ENCODE results near the gene SLC32A1. TPM values are rescaled to one million over a fixed set of nuclear protein-coding genes. Genes with fewer than 3 reads are reported as not detected.

The SLC32A1 gene
- total RNA-seq, 1 experiment from 2014 or later, result not detected

- H3K9me3 Mint-ChIP-seq (ENCODE audit: low read depth, unreplicated experiment), result no peaks in the 10 kb centered on the region
- BruUV-seq (replicated peaks), result no TSS peak
- H3K4me1 Mint-ChIP-seq (ENCODE audit: low read depth, unreplicated experiment), result no peaks in the 10 kb centered on the region
- TF ChIP-seq, protein P1, sequence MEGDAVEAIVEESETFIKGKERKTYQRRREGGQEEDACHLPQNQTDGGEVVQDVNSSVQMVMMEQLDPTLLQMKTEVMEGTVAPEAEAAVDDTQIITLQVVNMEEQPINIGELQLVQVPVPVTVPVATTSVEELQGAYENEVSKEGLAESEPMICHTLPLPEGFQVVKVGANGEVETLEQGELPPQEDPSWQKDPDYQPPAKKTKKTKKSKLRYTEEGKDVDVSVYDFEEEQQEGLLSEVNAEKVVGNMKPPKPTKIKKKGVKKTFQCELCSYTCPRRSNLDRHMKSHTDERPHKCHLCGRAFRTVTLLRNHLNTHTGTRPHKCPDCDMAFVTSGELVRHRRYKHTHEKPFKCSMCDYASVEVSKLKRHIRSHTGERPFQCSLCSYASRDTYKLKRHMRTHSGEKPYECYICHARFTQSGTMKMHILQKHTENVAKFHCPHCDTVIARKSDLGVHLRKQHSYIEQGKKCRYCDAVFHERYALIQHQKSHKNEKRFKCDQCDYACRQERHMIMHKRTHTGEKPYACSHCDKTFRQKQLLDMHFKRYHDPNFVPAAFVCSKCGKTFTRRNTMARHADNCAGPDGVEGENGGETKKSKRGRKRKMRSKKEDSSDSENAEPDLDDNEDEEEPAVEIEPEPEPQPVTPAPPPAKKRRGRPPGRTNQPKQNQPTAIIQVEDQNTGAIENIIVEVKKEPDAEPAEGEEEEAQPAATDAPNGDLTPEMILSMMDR (IDR thresholded peaks at IDR 0.05; ENCODE audit: unreplicated experiment), result no peak
- CTCF ChIA-PET, result no interaction called here
- H3K4me3 Mint-ChIP-seq (ENCODE audit: low read depth, unreplicated experiment), result no peak overlapping the region
- peaks cover 100% of the 10 kb centered on the region for H3K27me3 Mint-ChIP-seq (ENCODE audit: unreplicated experiment)
- H3K36me3 Mint-ChIP-seq (ENCODE audit: insufficient read depth, unreplicated experiment), result no peaks in the 10 kb centered on the region
- no peak for DNase-seq
- no peak overlapping the region for H3K27ac Mint-ChIP-seq (ENCODE audit: unreplicated experiment)
- intact Hi-C loops (cut with micrococcal nuclease; ENCODE audit: unreplicated experiment), result no loop called here
These were observed 1.6 kb upstream of the SLC32A1 start for GRCh38 chr20:38722683-38723016.

DNA sequence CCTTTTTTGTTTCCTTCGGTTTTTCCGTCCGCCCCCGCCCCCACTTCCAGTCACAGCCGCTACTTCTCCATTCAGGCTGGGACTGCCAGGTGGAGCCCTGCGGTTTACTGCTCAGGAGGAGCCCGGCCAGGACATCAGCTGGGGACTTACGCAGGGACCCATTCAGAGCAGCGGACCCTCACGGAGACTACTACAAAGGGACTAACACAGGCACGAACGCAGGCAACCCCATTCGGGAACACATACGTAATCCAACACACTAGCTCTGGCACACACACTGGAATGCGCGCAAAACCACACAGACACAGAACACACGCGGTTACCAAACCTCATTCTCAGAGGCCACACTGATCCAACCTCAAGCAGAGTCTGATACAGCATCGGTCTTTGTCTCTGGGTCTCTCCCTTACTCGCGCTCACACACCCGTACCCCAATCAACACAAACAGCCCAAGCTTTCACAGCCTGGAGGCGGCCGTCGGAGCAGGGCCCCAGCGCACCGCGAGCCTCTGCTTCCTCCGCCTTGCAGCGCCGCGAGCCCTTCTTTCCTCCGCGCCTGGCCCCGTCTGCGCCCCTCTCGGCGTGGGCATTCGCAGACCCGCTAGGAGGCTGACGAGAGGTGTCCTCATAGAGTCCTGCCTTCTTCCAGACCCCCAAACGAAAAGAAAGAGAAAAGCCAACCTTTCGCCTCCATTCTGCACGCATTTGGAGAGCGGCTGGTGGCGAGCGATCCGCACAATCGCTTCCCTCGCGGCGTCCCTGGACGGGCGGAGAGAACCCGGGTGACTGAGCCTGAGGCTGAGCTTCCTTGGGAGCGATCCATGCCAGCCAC, 1.1 kb upstream of the SLC32A1 start:
- Mint-ChIP-seq H3K36me3 (ENCODE audit: insufficient read depth, unreplicated experiment) (no peaks in the 10 kb centered on the region), H3K27ac (ENCODE audit: unreplicated experiment) (no peak overlapping the region), H3K9me3 (ENCODE audit: low read depth, unreplicated experiment) (no peaks in the 10 kb centered on the region), H3K27me3 (ENCODE audit: unreplicated experiment) (peaks cover 100% of the 10 kb centered on the region), H3K4me1 (ENCODE audit: low read depth, unreplicated experiment) (no peaks in the 10 kb centered on the region), H3K4me3 (ENCODE audit: low read depth, unreplicated experiment) (no peak overlapping the region)
- BruUV-seq (replicated peaks), result no TSS peak
- no peak for DNase-seq
- intact Hi-C loops (cut with micrococcal nuclease; ENCODE audit: unreplicated experiment), result no loop called here
- CTCF ChIA-PET, result no interaction called here
- TF ChIP-seq, protein P1 (IDR thresholded peaks at IDR 0.05; ENCODE audit: unreplicated experiment), result no peak

DNA sequence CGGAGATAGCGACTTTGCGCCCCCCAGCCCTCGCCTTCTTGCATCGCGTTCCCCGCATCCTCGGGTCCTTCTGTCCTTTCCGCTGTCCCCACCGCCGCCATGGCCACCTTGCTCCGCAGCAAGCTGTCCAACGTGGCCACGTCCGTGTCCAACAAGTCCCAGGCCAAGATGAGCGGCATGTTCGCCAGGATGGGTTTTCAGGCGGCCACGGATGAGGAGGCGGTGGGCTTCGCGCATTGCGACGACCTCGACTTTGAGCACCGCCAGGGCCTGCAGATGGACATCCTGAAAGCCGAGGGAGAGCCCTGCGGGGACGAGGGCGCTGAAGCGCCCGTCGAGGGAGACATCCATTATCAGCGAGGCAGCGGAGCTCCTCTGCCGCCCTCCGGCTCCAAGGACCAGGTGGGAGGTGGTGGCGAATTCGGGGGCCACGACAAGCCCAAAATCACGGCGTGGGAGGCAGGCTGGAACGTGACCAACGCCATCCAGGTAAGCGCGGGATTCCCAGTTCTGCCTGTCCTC, 401 bp downstream of the SLC32A1 start:
- no peaks in the 10 kb centered on the region for H3K36me3 Mint-ChIP-seq (ENCODE audit: insufficient read depth, unreplicated experiment)
- no peak overlapping the region for H3K27ac Mint-ChIP-seq (ENCODE audit: unreplicated experiment)
- intact Hi-C loops (cut with micrococcal nuclease; ENCODE audit: unreplicated experiment), result no loop called here
- peaks cover 100% of the 10 kb centered on the region for H3K27me3 Mint-ChIP-seq (ENCODE audit: unreplicated experiment)
- peaks cover 8% of the 10 kb centered on the region for H3K4me1 Mint-ChIP-seq (ENCODE audit: low read depth, unreplicated experiment)
- no peak for DNase-seq
- no TSS peak for BruUV-seq (replicated peaks)
- CTCF ChIA-PET, result interaction anchor here (1.7 kb wide), 1 partner anchor 9 kb away, joined by 5 read pairs; no protein-coding TSS in a partner anchor
- no peaks in the 10 kb centered on the region for H3K9me3 Mint-ChIP-seq (ENCODE audit: low read depth, unreplicated experiment)
- TF ChIP-seq, protein P1 (IDR thresholded peaks at IDR 0.05; ENCODE audit: unreplicated experiment), result no peak
- no peak overlapping the region for H3K4me3 Mint-ChIP-seq (ENCODE audit: low read depth, unreplicated experiment)

- CTCF ChIA-PET, result interaction anchor here (0.5 to 1.7 kb wide), 3 partner anchors 9 to 295 kb away, joined by 3 to 5 read pairs (median 4); no protein-coding TSS in a partner anchor
- H3K36me3 Mint-ChIP-seq (ENCODE audit: insufficient read depth, unreplicated experiment), result peaks cover 4% of the 10 kb centered on the region
- intact Hi-C loops (cut with micrococcal nuclease; ENCODE audit: unreplicated experiment), result no loop called here
- no peak overlapping the region for H3K4me3 Mint-ChIP-seq (ENCODE audit: low read depth, unreplicated experiment)
- peaks cover 100% of the 10 kb centered on the region for H3K27me3 Mint-ChIP-seq (ENCODE audit: unreplicated experiment)
- DNase-seq, result no peak
- BruUV-seq (replicated peaks), result no TSS peak
- TF ChIP-seq, protein P1 (IDR thresholded peaks at IDR 0.05; ENCODE audit: unreplicated experiment), result no peak
- H3K4me1 Mint-ChIP-seq (ENCODE audit: low read depth, unreplicated experiment), result peaks cover 14% of the 10 kb centered on the region
- no peak overlapping the region for H3K27ac Mint-ChIP-seq (ENCODE audit: unreplicated experiment)
- no peaks in the 10 kb centered on the region for H3K9me3 Mint-ChIP-seq (ENCODE audit: low read depth, unreplicated experiment)
These were observed 1.0 kb downstream of the SLC32A1 start for GRCh38 chr20:38725148-38725901.
